ENCODE results near the gene PLCD3.
A peak's percentile ranks its signal among the peaks of the same experiment; 100 is the strongest.

Gene PLCD3, protein sequence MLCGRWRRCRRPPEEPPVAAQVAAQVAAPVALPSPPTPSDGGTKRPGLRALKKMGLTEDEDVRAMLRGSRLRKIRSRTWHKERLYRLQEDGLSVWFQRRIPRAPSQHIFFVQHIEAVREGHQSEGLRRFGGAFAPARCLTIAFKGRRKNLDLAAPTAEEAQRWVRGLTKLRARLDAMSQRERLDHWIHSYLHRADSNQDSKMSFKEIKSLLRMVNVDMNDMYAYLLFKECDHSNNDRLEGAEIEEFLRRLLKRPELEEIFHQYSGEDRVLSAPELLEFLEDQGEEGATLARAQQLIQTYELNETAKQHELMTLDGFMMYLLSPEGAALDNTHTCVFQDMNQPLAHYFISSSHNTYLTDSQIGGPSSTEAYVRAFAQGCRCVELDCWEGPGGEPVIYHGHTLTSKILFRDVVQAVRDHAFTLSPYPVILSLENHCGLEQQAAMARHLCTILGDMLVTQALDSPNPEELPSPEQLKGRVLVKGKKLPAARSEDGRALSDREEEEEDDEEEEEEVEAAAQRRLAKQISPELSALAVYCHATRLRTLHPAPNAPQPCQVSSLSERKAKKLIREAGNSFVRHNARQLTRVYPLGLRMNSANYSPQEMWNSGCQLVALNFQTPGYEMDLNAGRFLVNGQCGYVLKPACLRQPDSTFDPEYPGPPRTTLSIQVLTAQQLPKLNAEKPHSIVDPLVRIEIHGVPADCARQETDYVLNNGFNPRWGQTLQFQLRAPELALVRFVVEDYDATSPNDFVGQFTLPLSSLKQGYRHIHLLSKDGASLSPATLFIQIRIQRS

DNA sequence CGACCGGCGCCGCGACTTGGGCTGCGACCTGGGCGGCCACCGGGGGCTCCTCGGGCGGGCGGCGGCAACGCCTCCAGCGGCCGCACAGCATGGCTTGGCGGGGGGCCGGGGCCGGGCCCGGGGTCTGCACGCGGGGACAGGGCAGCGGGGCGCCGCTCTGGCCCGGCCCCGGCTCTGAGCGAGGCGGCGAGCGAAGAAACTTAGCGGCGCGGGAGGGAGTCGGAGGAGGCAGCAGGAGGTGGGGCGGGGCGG, at the start of gene PLCD3:
Gene PLCD3 (minus strand): TSS at position 196 of the 252 bp plus-strand sequence. CDS start 105 bp downstream, at position 91.
- no peak for DNase-seq

DNA sequence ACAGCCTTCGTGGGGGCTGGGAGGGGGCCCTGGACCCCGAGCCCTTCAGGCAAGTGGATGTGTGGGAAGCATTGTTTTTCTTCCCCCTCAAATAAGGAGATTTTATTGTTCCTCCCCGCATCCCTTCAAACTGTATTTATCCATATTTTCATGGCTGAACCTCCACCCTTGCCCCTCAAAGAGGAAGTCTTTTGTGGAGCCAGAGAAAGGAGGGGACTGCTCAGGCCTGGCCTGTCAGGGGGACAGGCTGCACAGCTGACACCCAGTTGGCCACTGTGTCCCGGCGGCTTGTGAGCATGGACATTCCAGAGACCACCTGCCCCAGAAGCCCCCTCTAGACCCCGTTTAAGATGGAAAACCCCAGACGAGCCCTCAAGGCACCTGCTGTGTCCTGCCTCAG, 45.2 kb upstream of the PLCD3 start:
- DNase-seq, result no peak

DNA sequence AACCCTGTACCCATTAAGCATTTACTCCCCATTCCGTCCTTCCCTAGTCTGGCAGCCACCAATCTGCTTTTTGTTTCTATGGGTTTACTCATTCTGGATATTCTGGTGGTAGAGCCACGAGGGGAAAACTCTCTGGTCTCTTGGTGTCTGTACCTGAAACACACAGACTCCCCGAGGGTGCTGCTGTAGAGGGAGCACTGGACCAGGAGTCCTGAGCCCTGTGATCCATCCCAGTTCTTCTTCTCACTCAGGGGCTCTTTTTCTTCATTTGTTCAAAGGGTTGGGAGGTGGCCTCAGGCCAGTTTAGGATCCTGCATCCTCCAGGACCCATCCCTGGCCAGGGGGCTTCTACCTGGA, 43.4 kb upstream of the PLCD3 start:
- DNase-seq, result no peak

DNA sequence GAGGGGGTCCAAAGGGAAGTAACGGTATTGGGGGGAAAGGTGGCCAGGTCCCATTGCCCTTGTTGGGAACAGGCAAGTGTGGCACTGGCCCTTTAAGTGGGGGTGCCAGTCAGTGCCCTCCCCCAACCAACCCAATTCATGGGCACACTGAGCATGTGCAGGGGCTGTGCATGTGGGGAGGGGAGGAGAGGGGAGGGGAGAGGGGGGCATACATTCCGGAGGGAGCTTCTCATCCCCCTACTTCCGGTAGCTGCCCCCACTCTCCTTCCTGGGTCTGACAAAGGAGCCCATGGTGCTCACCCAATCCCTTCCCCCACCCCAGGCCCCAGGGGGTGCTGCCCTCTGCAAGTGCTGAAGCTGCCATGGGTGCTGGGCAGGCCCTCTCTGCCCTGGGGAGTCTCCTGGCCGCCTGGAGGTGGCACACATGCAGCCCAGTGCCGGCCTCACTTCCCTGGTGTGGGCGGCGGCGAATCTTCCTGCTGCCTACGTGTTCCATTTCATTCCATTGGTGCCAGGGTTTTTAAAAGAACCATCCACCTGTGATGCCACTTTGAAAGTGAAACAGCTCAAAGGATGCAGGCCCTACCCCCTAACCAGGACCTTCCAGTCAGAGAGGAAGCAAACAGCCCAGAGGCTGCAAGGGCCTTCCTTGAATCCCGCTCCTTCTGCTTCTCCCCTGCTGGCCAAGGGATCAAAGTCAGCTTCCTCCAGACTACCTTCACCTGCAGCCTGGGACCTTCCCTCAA, 40.4 kb upstream of the PLCD3 start:
- DNase-seq, result peak; percentile 33 to 36

DNA sequence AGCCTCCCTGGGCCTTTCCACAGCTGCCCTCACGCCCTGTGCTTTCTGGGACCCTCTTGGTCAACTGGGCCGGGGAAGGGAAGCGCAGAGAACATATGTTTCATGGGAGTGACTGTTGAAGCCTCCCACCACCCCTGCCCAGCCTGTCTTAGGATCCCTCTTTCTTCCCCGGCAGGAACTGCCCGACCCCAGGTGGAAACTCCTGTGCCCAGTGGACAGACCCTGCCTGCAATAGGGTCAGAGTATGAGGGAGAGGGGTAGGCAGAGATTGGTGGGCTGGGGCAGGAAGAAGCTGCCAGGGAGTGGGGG, 39.9 kb upstream of the PLCD3 start:
- DNase-seq, result no peak

DNA sequence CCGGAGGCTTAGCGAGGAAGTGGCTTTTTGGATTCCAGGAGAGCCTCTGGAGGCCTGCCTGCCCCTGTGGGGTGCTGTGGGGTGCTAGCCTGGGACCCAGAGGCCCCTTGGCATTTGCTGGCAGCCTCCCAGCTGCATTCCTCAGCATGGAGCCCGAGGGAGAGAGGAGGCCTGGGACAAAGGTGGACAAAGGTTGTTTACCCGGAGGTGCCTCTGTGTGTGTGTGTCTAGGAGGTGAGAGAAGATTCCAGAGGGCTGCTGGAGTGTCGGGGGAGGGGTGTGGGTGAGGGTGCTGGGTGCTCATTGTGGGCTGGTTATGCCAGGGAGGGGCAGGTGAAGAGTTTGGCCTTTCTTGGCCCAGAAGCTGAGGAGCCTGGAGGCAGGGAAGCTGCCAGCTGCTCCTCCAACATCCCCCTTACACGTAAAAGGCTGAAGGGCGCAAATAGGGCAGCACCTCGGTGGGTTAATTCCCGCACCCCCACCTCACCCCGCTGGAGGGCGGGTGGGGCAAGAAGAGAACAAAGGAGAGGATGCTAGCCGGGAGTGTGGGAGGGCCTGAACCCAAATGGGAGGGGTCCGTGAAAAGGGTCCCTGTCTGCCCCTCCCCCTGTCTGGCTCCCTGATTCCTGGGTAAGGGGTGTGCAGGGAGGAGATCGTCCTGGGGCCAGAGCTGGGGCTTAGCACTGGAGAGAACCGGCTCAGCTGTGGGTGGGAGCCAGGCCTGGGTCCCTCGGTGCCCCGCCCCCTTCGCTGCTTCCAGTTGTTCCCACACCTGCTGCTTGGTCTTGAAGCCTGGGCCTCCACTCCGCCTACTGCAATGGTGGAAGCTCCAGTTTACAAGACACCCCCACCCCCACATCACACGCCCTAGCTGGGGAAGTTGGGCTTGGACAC, 39.3 kb upstream of the PLCD3 start:
- DNase-seq, result no peak

DNA sequence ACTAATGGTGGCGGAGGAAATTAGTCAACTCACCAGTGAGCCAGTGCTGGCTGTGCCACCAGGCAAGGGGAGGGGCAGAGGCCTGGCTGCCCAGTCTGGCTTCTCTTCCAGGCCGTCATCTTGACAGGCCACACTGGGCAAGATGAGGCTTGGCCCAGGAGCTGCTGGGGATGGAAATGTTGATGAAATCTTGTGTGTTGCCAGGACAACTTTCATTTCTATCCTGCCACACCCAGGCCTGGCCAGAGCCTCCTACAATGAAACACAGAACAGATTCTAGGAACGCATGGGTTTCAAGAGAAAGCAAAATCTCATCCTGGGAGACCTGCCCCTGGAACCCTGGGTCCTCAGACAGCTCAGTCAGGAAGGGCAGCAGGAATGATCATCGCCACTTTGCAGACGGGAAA, 38.6 kb upstream of the PLCD3 start:
- DNase-seq, result no peak

DNA sequence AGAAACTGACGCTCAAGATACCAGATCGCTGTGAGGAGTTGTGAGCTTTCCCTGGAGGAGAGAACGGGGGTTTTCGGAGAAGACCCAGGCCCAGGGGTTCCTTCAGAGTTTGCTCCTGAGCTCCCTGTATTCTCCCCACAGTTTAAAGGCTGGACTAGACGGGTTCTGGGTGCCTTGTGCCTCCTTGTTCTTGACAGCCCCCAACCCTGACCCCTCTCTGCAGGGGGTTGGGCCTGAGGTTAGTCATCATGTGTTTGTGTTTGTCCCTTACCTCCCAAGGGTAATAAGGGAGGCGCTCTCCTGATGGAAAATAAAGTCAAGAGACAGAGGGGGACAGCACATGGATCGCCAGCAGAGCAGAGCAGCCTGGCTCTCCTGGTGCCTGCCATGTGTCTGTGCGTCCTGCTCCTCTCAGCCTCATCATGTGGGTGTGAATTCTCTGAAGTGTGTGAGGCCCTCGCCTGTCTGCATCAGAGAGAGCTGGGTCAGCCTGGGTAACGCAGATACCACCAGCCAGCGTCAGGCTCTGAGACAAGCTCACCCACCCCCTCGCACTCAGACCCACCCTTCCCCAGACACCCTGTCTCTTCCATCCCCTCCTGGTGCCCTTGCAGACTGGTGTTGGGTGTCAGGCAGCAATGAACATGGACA, 38.1 kb upstream of the PLCD3 start:
- no peak for DNase-seq

DNA sequence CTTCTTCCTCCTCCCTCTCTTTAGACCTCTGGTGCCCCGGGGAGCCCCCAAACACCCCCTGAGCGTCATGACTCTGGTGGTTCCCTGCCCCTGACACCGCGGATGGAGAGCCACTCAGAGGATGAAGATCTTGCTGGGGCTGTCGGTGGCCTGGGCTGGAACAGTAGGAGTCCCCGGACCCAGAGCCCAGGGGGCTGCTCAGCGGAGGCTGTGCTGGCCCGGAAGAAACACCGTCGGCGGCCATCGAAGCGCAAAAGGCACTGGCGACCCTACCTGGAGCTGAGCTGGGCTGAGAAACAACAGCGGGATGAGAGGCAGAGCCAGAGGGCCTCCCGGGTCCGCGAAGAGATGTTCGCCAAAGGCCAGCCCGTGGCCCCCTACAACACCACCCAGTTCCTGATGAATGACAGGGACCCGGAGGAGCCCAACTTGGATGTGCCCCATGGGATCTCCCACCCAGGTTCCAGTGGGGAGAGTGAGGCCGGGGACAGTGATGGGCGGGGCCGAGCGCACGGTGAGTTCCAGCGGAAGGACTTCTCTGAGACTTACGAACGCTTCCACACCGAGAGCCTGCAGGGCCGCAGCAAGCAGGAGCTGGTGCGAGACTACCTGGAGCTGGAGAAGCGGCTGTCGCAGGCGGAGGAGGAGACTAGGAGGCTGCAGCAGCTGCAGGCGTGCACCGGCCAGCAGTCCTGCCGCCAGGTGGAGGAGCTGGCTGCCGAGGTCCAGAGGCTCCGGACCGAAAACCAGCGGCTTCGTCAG, 36.9 kb upstream of the PLCD3 start:
- no peak for DNase-seq

DNA sequence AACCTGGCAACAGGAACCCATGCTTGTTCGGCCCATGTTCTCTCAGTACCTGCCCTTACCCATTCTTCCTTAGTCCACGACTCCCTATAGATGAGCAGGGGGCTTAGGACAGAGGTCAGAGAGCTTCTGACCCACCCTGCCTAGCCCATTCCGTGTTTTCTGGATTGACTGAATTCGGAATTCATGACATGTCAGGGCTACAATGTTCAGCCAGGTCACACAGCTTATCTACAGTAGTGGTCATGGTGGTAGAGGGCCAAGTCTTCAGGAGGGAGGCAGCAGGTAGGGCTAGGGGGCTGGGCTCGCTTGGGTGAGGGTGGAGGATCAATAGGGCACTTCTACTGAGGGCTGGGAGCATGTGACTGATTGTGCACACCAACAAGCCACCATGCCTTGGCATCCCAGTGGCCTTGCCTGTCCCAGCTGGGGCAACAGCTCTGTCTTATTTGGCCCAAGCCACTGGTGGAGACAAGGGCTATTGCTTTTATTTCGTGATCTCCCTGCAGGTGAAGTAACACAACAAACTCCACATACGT, 32.5 kb upstream of the PLCD3 start:
- DNase-seq, result no peak

DNA sequence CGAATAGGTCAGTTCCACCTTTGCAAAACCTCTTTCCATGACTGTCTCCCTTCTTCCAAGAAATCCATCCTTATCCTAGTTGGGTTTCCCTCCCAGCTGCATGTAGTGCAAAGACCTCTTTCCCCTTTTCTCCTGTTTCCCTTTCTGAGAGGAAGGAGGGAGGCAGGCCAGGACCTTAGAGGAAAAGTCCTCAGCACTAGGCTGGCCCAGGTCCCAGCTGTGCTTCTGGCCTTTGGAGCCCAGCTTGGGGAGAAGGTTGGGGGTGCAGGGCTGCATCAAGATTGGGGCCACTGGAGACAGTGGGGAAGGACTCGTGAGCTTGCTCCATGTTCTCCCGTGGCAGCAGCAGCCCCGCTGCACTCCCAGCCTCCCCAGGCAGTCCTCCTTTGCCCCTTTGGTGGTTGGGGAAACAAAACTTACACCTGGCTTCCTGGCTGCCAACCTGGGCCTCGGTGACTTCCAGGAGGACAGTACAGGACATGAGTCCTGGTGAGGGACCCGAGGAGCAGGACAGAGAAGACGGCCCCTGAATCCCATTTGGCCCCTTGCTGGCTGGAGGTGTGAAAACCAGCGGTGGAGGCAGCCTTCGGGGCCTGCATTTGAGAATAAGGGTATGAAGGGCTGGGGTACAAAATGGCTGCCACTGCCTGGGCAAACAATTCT, 29.8 kb upstream of the PLCD3 start:
- DNase-seq, result no peak

DNA sequence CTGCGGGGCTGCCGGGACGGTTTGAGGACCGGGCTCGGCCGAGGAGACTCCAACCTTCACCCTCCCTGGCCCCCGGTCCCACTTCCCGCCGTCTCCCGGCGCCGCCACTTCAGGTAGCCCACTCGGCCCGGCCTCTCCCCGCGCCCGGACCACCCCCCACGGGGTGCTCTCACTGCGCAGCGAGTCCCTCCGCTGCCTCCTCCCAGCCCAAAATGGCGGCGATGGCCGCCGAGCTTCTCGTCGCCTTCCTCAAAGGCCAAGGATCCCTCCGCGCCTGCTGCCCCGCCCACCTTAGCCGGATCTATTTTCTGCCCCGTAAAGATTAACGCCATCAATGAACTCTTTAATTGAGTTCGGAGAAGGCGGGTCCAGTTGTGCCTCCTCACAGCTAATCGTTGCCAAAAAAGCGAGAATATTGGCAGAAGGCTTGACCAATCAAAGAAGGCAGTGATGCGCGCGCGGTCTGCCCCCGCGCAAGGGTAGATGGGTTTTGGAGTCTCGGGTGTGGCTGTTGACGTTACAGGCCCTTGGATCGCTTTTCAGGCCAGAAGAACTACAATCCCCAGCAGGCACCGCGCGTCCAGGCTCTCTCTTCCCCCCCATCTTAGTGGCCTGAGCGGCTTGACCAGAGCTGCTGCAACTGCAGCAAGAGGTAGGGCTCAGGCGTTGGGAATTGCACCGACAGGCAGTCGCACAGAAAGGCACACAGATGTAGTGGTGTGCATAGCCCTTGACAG, 29.1 kb upstream of the PLCD3 start, which contains the start of gene HEXIM2:
Gene HEXIM2 (plus strand): TSS at position 588 of the 737 bp plus-strand sequence. CDS start 919 bp downstream, outside the sequence.
- DNase-seq, result peak; percentile 95 to 99

DNA sequence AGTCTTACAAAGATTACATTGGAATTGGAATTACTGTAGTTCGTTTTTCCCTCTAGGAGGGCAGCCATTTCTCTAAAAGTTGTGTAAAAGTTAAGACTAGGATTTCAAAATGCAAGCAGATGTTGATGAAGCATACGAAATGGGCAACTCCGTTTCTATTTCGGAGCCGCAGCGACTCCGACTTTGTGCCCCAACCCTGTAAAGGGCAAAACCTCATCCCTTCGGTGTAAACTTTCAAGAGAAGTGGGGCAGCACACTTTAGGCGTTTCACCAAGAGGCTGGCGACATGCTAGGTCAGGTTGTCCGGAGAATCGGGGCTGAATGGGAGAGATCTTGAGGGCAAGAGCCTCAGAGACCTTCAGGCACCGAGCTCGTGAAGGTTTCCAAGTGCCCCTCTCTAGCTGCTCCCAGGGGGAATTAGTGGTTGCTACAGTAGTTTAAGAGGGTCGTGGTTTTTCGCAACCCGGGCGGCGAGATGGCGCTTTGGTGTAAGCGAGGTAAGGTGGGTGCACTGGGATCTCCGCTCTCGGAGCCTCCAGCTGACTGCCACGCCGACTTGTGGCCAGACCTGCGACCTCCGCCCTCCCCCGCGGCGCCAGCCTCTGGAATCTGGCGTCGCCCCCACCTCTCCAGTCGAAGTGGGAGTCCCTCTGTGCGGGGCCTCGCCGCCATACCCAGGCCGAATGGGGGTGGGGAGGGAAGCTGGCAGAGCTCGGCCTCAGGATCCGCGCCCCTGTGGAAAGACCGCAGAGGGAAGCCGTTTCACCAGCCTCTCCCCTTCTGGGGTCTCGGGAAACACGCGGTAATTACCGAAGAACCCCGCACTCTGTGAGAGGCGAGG, 28.4 kb upstream of the PLCD3 start:
- peak; percentile 58 to 67 for DNase-seq

DNA sequence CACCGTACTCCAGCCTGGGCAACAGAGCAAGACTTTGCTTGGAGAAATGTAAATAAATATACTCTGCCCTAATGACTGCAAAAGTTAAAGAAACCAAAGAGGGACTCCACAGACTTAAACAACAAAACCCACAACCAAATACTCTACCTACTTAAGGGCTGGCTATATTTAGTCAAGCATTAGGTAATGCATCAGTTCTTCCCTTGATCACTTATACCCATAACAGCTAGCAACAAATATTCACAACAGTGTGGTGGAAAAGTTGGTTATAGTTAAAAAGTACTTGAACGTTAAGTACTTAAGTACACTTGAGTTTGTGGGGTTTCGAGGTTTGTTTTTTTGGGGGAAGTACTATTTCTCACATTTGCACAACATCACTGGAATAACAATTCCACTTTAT, 23.9 kb upstream of the PLCD3 start:
- no peak for DNase-seq

DNA sequence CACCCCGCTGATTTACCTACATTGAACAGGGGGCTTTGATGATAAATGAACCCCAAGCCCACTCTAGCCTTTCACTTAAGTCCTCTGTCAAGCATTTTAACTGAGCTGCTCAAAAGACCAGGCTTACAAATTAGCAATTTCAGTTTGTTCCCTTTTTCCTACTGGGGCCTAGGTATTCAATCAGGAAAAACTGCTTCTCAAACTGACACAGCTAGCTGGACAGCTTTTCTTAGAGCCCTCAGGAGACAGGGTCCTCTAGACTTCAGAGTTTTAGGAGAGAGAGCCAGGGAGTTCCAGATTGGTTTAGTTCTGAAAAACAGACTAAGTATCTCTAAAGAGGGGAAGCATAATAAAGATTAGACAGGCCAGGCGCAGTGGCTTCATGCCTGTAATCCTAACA, 23.2 kb upstream of the PLCD3 start:
- no peak for DNase-seq

DNA sequence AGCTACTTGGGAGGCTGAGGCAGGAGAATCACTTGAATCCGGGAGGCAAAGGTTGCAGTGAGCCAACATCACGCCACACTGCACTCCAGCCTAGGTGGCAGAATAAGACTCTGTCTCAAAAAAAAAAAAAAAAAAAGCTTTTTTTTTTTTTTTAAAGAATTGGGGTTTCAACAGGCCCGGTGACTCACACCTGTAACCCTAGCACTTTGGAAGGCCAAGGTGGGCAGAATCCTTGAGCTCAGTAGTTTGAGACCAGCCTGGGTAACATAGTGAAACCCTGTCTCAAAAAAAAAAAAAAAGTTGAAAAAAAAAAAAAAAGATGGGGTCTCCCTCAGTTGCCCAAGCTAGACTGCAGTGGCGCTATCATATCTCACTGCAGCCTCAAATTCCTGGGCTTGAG, 22.7 kb upstream of the PLCD3 start:
- DNase-seq, result no peak

DNA sequence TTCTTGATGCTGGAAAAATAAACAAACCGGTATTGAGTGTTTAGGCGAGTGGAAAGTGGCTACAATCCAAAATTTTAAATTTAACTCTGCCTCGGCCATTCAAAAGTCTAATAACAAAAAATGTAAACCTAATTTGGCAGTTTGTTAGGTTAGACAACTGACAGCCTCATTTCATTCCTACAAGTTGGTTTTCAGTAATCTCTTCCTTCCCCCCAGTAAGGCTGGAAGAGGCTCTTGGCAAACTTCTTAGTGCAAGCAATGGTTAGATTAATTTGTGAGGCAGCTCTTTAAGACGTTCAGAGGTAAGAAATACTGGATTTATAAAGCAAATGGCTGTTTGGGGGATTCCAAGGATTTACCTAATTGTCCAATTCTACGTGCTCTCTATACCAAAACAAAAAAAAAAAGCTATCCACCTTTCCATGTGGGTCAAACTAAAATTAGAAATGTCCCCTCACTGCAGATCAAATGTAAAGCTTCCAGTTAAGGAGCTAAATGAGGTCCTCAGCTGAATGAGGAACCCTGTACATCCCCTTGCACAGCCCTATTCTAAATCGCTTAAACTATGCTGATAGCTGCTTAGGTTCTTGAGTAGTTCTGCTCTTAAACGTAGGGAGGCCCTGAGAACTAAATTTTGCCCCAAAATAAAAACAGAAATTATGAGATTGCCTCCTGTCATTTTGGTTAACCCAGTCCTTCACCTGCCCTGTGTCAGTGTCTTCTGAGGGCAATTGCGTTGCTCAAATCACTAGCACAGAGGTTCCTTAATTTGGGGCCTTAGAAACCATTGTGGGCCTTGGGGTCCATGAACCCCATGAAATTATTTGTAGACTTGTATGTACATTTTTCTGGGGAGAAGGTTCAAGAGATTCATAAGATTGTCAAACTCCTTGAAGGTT, 18.8 kb upstream of the PLCD3 start:
- DNase-seq, result no peak
